NOMO-1 treated with DMSO at 0.1 percent for 48 hours (cell line): ENCODE data around the gene NCS1.

Source experiments
- DNase-seq: peaks from one replicate; lab custom pipeline; 2025; ENCODE audit not compliant: unreplicated experiment; lab: John Stamatoyannopoulos, UW

Gene NCS1

DNA sequence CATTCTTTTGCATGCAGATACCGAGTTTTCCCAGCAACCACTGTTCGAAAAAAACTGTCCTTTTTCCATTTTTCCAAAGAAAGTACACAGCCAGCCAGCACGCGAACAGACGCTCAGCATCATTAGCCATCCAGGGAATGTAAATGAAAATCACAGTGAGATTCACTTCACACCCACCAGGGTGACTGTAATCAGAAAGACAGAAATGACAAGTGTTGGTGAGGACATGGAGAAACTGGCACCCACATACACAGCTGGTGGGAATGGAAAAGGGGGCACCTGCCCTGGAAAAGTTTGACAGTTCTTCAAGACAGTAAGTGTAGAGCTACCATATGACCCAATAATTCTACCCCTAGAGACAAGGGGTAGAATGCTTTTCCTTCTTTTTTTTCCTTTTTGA lies 25.0 kb upstream of the NCS1 start:
- no peak for DNase-seq

GRCh38 chr9:130147910-130148309 lies 24.3 kb upstream of the NCS1 start:
- no peak for DNase-seq

DNA sequence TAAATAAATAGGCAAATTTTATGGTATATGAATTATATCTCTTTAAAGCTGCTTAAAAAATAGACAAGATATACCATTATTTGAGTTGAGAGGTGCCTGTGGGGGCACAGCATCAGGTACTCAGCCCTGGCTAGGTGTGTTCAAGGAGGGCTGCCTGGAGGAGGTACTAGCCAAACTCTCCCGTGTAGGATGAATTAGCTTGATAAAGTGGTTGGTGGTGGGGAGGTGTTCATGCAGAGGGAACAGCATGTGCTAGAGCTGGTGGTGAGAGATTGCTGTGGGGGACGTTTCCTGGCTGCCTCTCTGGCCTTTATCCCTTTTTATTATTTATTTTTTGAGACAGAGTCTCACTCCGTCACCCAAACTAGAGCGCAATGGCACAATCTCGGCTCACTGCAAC lies 23.2 kb upstream of the NCS1 start:
- DNase-seq = no peak

DNA sequence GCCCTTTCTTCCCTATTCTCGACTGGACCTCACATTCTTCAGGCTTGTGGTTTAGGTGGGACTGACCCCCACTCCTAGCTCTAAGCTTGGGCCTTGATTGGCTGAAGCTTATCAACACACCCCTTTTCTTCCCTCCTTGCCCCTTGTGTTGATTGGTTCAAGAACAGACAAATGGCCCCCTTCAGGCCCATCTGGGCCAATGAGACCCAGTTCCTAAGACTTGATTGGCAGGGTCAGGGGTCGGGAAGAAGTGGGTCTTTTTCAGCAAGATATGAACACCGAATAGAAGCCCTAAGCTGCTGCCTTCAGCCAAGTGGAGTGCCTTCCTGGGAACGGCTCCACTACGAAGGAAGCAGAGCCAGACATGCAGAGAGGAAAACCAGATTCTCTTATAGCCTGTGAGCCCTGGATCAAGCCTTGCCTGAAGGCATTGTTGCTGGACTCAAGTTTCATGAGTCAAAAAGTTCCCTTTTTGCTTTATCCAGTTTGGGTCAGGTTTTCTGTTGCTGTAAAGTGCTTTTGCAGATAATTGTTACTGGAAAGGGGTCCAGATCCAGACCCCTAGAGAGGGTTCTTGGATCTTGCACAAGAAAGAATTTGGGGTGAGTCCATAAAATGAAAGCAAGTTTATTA lies 22.4 kb upstream of the NCS1 start:
- DNase-seq = no peak

DNA sequence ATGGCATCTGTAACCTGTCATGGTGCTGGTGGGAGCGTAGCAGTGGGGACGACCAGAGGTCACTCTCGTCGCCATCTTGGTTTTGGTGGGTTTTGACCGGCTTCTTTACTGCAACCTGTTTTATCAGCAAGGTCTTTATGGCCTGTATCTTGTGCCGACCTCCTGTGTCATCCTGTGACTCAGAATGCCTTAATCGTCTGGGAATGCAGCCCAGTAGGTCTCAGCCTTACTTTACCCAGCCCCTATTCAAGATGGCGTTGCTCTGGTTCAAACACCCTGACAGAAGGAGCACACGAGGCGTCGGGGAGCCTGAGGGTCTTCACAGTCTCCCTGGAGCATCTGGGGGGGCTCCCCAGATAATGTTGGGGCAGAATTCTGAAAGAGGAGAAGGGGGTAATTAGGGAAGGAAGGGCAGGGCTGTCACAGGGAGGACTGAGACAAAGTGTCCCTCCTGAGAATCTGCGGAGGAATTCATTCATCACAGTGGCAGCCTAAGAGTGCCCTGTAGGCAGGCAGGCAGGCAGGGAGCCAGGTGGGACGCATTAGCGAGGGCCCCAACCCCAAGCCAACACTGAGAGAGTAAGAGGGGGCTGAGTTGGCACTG lies 21.3 kb upstream of the NCS1 start:
- no peak for DNase-seq

DNA sequence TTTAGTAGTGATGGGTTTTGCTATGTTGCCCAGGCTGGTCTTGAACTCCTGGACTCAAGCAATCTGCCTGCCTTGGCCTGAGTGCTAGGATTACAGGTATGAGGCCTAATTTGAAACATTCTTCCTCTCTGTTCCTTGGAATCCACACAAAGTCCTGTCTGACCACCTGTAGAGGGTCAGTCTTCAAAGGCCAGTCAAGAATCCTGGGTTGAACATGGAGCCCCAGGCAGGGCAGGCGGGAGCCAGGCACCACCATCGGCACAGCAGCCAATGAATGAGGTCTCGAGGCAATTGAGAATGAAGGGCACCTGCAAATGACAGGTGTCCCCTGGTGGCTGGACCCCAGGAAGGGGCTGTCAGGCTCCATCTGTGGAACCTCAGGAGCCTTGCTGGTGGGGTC lies 17.4 kb upstream of the NCS1 start:
- DNase-seq = no peak

DNA sequence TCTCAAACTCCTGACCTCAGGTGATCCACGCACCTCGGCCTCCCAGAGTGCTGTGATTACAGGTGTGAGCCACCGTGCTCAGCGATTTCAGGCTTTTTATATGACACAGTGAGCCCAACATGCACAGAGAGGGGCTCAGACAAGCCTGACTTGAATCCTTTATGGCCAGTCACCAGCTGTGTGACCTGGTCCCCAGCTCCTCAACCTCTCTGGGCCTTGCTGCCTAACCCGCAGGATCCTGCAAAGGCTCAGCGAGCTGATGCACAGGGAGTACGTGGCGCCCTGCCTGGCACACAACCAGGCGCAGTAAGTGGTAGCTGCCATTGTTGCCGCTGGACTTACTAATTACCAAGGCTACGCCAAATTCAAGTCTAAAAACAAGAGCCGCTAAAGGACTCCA lies 16.6 kb upstream of the NCS1 start:
- DNase-seq = no peak

- no peak for DNase-seq
These were observed 15.5 kb upstream of the NCS1 start for GRCh38 chr9:130156672-130157071.

- DNase-seq = no peak
These were observed 15.1 kb upstream of the NCS1 start for GRCh38 chr9:130157079-130157478.

DNA sequence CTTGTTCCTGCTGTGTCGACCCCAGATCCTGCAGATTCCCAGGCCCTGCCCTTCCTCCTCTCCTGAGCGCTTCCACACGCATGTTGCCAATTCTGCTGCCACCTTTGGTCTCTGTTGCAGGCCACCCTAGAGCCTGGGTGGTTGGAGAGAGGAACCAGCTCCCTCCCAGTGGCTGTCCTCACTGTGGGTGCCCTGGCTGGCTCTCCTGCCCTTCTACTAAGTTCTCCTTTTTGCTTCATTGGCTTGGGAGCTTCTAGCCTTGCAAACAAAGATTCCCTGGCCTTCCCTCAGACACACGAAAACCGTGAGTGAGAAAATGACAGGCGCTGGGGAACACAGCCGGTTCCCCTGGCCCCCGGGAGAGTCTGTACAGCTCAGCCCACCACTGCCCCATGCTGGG lies 14.2 kb upstream of the NCS1 start:
- no peak for DNase-seq

DNA sequence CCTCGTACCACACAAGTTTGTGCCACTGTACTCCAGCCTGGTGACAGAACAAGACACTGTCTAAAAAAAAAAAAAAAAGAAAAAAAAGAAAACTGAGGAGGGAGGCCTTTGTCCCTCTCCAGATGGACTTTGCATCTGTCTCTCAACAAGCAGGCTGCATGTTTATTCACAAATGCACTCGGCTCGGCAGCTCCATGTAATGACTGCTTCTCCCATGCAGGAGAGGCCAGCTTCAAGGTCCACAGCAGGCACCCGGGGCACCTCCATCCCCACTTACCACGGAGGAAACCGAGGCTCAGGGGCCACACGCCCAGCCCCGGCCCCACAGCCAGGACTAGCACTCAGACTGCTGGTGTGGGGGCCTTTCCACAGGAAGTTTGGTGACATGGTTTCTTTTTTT lies 13.1 kb upstream of the NCS1 start:
- DNase-seq = no peak

DNA sequence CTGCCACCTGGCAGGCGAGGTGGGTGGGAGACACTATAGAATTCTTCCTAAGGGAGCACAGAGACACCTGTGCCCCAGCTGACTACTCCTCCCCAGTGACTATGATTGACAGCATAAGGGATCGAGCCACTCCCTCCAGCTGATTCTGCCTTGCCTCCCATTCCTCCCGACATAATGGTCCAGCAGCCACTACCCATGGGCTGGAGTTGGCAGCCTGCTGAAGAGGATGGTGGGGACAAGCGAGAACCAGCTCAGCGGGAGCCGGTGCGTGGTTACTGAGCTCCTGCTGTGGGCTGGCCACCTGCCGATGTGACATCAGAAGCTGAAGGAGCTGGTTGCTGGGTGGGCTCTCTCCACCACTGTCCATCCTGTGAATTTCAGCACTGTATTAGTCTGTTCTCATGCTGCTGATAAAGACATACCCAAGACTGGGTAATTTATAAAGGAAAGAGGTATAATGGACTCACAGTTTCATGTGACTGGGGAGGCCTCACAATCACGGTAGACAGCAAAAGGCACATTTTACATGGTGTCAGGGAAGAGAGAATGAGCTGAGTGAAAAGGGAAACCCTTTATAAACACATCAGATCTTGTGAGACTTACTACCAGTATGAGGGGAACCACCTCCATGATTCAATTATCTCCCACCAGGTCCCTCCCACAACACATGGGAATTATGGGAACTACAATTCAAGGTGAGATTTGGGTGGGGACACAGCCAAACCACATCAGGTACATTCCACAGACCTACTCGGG lies 12.1 kb upstream of the NCS1 start:
- no peak for DNase-seq

GRCh38 chr9:130160862-130161470 lies 11.2 kb upstream of the NCS1 start:
- no peak for DNase-seq

DNA sequence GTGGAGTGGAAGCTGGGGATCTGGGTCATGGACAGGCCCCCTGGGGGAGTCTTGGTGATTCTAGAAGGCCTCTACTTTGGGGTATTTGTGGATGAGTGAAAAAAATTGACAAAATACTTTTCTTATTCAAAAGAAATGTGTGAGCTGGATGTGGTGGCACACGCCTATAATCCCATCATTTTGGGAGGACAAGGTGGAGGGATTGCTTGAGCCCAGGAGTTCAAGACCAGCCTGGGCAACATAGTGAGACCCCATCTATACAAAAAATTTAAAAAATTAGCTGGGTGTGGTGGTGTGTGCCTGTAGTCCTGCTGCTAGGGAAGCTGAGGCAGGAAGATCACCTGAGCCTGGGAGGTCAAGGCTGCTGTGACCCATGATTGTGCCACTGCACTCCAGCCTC lies 6.6 kb upstream of the NCS1 start:
- no peak for DNase-seq

DNA sequence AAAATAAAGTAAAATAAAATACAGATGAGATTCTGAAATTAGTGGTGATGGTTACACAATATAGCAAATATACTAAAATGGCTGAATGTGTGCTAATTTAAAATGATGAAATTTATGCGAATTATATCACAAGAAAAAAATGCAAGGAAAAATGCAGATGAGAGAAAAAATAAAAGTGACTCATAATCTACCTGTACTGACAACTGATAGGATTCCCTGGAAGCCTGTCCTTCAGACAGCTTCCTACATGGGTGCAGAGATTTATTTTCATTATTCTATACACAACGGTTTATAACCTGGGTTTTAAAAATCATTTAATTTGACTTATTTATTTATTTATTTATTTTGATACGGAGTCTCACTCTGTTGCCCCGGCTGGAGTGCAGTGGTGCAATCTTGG lies 5.8 kb upstream of the NCS1 start:
- DNase-seq = no peak

DNA sequence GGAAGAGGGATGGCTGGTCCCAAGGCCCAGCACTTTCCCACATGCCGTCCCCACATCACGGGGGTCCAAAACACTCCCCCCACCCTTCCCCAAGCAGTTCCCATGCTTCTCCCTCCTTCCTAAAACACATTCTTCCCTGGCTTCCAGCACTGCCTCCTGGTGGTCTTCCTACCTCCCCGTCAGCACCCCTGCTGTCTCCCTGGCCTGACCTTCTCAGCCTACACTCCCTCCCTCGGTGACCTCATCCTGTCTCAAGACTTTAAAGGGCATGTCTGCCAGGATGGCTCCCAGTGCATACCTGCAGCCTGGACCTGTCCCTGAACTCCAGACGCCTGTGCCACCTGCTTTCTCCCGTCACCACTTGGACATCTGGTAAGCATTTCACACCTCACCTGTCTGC lies 4.3 kb upstream of the NCS1 start:
- DNase-seq = no peak

DNA sequence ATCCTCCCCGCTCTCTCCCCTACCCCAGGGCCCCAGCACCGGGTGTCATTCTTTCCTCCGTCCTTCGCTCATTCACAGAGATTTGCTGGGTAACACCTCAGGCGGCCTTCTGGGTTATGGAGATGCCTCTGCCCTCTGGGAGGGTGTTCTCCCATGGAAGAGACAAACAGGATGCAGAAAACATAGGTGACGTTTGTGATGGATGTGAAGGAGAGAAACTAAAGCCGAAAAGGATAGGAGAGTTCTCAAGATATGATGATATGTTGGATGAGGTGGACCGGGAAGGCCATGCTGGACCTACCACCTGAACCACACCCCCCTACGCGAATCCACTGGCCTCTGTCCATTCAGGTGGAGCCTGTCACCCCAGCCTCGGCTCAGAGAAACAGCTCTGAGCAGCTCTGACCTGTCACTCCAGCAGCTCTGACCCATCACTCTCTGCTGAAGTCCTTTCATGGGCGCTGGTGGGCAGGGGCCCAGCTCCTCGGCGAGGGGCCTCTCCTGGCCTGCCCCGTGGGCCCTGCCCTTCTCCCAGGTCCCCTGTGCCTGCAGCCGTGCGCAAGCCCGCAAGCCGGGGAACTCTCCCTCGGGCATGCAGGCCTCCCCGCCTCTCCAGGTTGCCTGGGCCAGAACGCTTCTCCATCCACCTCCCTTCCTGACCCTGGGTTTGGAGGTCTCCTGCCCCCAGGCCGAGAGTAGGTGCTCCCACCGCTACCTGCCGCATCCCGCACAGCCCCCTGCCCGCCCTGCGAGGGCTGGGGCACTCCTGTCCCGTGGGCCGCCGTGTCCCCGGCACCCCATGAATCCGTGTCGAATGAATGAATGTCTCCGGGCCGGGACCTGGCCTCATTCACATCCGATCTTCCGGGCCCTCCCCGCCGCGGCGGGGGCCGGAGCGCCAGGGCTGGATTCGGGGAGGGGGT lies 717 bp upstream of the NCS1 start:
- no peak for DNase-seq

DNA sequence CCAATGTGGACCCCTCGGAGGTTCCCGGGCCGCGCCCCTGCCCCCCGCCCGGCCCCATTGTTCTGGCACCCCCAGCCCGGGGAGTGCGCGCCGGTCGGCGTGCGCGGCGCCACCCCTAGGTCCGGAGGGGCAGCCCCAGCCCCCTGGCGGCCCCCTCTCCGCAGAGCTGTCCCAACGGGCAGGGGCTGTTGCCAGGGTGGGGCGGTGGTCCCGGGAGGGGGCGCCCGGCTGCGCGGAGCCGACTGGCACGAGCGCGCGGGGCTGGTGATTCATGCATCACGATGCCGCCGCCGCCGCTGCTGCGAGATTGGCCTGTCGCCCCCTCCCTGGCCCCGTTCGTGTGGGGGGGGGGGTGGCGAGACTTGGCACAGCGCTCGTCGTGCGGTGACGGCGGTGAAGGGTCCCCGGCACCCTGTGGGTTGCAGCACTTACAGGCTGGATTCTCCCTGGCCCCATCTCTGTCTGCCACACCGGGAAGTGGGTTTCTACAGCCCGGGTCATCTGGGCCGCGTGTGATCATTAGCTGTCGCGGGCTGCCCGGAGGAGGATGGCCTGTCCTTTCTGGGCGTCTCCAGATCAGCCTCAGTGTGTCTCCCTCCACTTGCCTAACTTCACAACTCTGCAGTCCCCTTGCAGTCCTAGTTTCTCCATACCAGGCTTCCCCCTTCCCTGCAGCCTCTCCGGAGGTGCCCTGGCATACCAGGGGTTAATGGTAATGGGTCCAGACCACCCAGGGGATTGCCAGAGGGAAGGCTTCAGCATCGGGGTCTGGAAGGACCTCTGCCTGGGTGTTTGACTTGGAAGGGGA lies 858 bp downstream of the NCS1 start:
- DNase-seq = no peak

DNA sequence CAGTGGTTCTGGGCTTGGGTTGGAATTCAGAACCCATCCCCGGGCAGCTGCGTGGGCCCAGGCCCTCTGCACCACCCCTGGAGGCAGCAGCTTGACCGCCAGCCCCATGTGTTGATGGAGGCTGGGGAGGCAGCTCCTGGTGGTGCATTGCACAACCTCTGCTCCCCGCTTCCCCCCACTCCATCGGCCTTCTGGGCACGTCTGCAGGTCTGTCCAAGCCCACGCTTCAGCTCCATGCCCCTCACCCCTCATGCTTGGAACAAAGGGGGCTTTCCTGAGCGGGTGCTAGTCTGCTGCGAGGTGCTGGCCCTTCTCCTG lies 1.4 kb downstream of the NCS1 start:
- no peak for DNase-seq

DNA sequence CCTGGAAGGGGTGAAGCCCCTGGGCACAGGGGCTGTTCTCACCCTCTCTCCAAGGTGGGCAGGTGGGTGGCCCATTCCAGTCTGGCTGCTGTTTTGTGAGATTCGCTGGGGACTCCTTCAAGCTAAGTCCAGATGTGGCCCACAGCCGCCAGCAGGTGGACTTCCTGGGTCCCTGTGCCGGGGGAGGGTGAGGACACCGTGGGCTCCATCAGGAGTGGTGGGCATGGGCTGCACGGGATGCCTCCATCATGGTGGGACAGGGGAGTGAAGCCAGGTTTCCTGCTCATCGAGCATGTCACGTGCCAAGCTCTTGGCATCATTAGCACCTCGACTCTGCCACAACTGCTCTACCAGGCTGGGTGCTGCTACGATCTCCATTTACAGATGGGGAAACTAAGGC lies 1.8 kb downstream of the NCS1 start:
- no peak for DNase-seq
